Lower leg skin (tissue), 3 donors: Measurements from ENCODE around the gene KDSR.

Experiments
- POLR2A ChIP-seq, 2 donors: fragments of 450-650 bp; IDR thresholded peaks; one replicate each; pipeline ENCODE4 v1.6.1; 2016 to 2017; ENCODE audit warnings: antibody characterized with exemption in 2 of 2, mild to moderate bottlenecking in 1 of 2, moderate library complexity in 1 of 2
- TF ChIP-seq, protein P1 (sequence below), 3 donors: fragments of 450-650 bp; IDR thresholded peaks; one replicate each; pipeline ENCODE4 v1.5.1; 2016; ENCODE audit warnings: antibody characterized with exemption in 3 of 3, mild to moderate bottlenecking in 3 of 3, moderate library complexity in 2 of 3

DNA sequence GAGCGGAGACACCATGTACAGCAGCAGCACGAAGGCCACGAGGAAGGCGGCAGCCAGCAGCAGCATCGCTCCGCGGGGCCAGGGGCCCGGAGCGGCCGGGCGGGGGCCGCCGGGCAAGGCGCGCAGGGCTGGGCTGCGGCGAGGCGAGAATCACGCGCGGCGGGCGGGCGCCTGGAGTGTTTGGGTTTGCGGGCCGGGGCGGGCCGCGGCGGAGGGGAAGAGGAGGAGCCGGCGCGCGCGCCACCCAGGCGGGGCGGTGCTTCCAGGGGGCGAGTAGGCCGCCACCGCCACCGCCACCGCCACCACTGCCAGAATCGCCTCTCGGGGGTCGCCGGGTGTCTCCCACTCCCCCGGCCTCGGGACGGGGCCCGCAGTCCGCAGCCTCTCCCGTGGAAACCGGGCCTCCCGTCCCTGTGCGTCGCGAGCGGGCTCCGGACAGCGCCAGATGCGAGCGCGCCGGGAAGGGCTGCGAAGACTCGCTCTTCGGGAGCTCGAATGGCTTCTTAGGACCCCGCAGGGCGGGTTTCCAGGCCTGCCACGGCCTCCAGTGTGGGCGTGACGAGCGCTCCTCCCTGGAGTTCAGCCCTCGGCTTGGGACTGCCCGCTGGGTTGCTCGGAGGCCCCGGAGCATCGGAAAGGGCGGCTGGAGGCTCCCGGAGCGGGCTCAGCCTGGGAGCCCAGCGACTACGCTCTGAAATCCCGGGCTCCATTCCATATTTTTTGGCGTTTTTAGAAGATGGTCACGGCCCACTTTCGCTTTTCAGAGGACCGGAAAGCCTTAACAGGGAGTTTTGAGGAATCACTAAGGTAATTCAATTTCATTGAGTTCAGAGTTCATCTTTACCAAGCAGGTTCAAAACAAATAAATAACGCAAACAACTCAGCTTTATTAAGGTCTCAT lies at the start of gene KDSR:
- TF ChIP-seq, protein P1, sequence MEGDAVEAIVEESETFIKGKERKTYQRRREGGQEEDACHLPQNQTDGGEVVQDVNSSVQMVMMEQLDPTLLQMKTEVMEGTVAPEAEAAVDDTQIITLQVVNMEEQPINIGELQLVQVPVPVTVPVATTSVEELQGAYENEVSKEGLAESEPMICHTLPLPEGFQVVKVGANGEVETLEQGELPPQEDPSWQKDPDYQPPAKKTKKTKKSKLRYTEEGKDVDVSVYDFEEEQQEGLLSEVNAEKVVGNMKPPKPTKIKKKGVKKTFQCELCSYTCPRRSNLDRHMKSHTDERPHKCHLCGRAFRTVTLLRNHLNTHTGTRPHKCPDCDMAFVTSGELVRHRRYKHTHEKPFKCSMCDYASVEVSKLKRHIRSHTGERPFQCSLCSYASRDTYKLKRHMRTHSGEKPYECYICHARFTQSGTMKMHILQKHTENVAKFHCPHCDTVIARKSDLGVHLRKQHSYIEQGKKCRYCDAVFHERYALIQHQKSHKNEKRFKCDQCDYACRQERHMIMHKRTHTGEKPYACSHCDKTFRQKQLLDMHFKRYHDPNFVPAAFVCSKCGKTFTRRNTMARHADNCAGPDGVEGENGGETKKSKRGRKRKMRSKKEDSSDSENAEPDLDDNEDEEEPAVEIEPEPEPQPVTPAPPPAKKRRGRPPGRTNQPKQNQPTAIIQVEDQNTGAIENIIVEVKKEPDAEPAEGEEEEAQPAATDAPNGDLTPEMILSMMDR (IDR thresholded peaks at IDR 0.05): no peak
- TF ChIP-seq POLR2A (IDR thresholded peaks at IDR 0.05): no peak
